Adrenal gland (tissue), 12 donors: ENCODE results near the gene DLG2. TPM values are rescaled to one million over a fixed set of nuclear protein-coding genes. Genes with fewer than 3 reads are reported as not detected.

Experiments used
- DNase-seq, 7 donors: peaks; one replicate each; pipeline ENCODE4 v3.0.0-alpha.2; 2019 to 2020
- H3K27ac ChIP-seq, 5 donors: fragments of 200-600 bp; sonication (generic) in 4 of 5; 1 replicate in 3 of 5; 2 replicates in 2 of 5; pipeline versions ENCODE4 v1.5.1 to v1.8.0; 2016 to 2020; ENCODE audit warnings: mild to moderate bottlenecking in 1 of 5
- H3K27me3 ChIP-seq: fragments of 200-600 bp; 2 replicates; pipeline ENCODE4 v1.8.0; 2021
- H3K36me3 ChIP-seq, 2 donors: fragments of 200-600 bp; replicated peaks in 1 of 2; 1 replicate in 1 of 2; 2 replicates in 1 of 2; pipeline versions ENCODE4 v1.5.1 to v1.8.0; 2018 to 2022
- H3K4me1 ChIP-seq, 2 donors: fragments of 200-600 bp; replicated peaks in 1 of 2; 1 replicate in 1 of 2; 2 replicates in 1 of 2; pipeline versions ENCODE4 v1.5.1 to v1.8.0; 2018 to 2021
- H3K4me3 ChIP-seq, 4 donors: fragments of 200-600 bp; sonication (generic) in 3 of 4; one replicate each; pipeline ENCODE4 v1.5.1; 2016 to 2018
- H3K9me3 ChIP-seq, 3 donors: fragments of 200-600 bp; sonication (generic) in 1 of 3; replicated peaks in 1 of 3; 1 replicate in 2 of 3; 2 replicates in 1 of 3; pipeline versions ENCODE4 v1.5.1 to v1.8.0; 2016 to 2021
- CTCF ChIP-seq, 6 experiments: fragments of 450-650 bp in 4 of 6; fragments of 200-600 bp in 2 of 6; sonication (generic) in 1 of 6; IDR thresholded peaks; 1 replicate in 5 of 6; 2 replicates in 1 of 6; pipeline versions ENCODE4 v1.5.1 to v1.8.0; 2016 to 2021; ENCODE audit warnings: antibody characterized with exemption in 6 of 6, mild to moderate bottlenecking in 2 of 6, moderate library complexity in 1 of 6
- POLR2A ChIP-seq, 2 donors: fragments of 450-650 bp; IDR thresholded peaks; one replicate each; pipeline ENCODE4 v1.6.1; 2017; ENCODE audit warnings: antibody characterized with exemption in 2 of 2, mild to moderate bottlenecking in 2 of 2, moderate library complexity in 1 of 2
- WGBS, 4 donors: extraction: QIAGEN DNeasy Blood & Tissue Kit in 2 of 4; methylation state at CpG; one replicate each; pipeline versions ENCODE4 v1.1.5 to v1.1.7; 2013 to 2017; 5-methylcytosine and 5-hydroxymethylcytosine counted together
- intact Hi-C, 2 donors: fragments of 100-400 bp; cut with DNase I; formaldehyde crosslinking; loops; one replicate each; pipeline versions ENCODE4 v1.14.1 to v1.15.0; 2022 to 2023
- polyA plus RNA-seq, 3 donors: library from polyadenylated mRNA; stranded (reverse); fragments of 200-250 nt in 2 of 3; fragments of 350-450 nt in 1 of 3; fragmentation: Illumina TruSeq in 1 of 3; extraction: RNeasy Lipid Tissue Mini Kit (QIAGEN cat#74804) in 1 of 3; gene quantifications; one replicate each; pipeline ENCODE4 v1.2.3, GENCODE V29; 2013 to 2014
- total RNA-seq, 9 donors: library from RNA; depleted of rRNA in 4 of 9; stranded (reverse); fragments of >200 nt in 4 of 9; fragments of 120-200 nt in 1 of 9; fragmentation: NEBNext Ultra II Directional in 1 of 9; extraction: Animal tissue kit (Norgen Biotek cat#: 25700) in 1 of 9; gene quantifications; one replicate each; pipeline versions ENCODE4 v1.1.0 to v1.2.4, GENCODE V29; 2013 to 2023
- donor health status: healthy with polysubstance abuse.
- donor health status: Bipolar disorder and iron deficiency.
- donor health status: DM: yes; HTN: yes; CAD: no.
- donor health status: DM: no; HTN: no; CAD: no.
- donor health status: DM: no; HTN: no; CAD: no.
- donor health status: DM: yes; HTN: yes; CAD: no.

Gene DLG2
- total and polyA plus RNA-seq, 12 donors = 8.3 to 101 (median 37.5) TPM

- intact Hi-C loops = no loop called here
These were observed 1949.4 kb downstream of the DLG2 start for GRCh38 chr11:83677730-83678129.

DNA sequence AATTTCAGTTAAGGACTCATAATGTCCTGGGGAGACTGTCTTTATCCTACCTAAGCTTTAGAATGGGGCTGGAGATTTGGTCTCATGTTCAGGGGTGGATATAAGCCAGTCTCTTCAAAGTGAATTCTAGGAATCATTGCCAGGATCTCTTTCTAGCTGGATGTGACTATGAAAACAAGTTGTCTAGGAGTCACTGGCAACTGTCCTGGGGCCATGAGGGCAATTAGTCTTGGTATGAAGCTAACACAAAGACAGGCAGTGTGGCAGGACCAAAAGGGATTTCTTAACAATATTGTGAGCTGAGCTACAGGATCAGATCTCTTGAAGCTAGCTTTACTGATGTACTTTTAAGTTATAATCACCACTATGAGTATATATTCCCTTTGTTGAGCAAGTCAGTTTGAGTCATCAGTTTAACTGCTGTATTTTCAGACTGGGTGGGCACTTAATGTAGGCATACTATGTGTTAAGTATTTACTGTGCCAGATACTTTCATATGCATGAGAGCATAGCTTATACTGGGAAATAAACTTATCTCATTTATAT is 1951.0 kb downstream of the DLG2 start:
- H3K4me3 ChIP-seq = no peak overlapping the region
- intact Hi-C loops = no loop called here
- DNase-seq = no peak
- H3K27me3 ChIP-seq = no peaks in the 10 kb centered on the region
- H3K27ac ChIP-seq = no peak overlapping the region
- TF ChIP-seq CTCF (IDR thresholded peaks at IDR 0.05) = no peak
- no peak for TF ChIP-seq POLR2A (IDR thresholded peaks at IDR 0.05)
- H3K36me3 ChIP-seq = no peaks in the 10 kb centered on the region
- no peaks in the 10 kb centered on the region for H3K9me3 ChIP-seq
- no peaks in the 10 kb centered on the region for H3K4me1 ChIP-seq

More at GRCh38 chr11:83677730-83678129, 1949.4 kb downstream of the DLG2 start:
- no peaks in the 10 kb centered on the region for H3K4me1 ChIP-seq
- H3K4me3 ChIP-seq = no peak overlapping the region
- H3K9me3 ChIP-seq = no peaks in the 10 kb centered on the region
- no peak overlapping the region for H3K27ac ChIP-seq
- WGBS, 4 donors = 91 to 100% (median 98%) methylated on average over 1 of the region's 1 CpG
- TF ChIP-seq POLR2A (IDR thresholded peaks at IDR 0.05) = no peak
- no peak for TF ChIP-seq CTCF (IDR thresholded peaks at IDR 0.05)
- no peaks in the 10 kb centered on the region for H3K36me3 ChIP-seq
- no peaks in the 10 kb centered on the region for H3K27me3 ChIP-seq
- no peak for DNase-seq

- 86 to 100% (median 90%) methylated on average over 1 of the region's 1 CpG for WGBS, 4 donors
- intact Hi-C loops = no loop called here
- Histone ChIP-seq H3K27me3 (no peaks in the 10 kb centered on the region), H3K9me3 (no peaks in the 10 kb centered on the region), H3K36me3 (no peaks in the 10 kb centered on the region), H3K4me1 (no peaks in the 10 kb centered on the region), H3K4me3 (no peak overlapping the region), H3K27ac (no peak overlapping the region)
- no peak for TF ChIP-seq CTCF (IDR thresholded peaks at IDR 0.05)
- no peak for TF ChIP-seq POLR2A (IDR thresholded peaks at IDR 0.05)
- DNase-seq = no peak
These were observed 1952.8 kb downstream of the DLG2 start for GRCh38 chr11:83674102-83674896.

DNA sequence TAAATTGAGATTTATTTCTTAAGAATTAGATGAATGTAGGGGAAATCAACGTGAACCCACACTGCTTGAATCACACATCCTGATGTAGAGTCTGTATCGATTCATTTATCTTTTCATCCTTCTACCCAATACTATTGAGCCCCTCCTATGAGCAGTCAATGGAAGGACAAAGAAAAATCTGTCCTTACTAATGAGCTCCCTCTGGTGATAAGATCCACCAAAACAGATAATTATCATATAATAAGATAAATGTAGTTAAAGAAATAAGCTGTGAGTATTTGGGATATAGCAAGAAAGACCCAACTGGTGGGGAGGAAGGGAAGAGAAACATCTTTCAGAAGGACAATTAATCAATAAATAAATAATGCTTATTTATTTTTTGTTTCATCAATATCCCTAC is 1955.9 kb downstream of the DLG2 start:
- no peak overlapping the region for H3K4me3 ChIP-seq
- TF ChIP-seq POLR2A (IDR thresholded peaks at IDR 0.05) = no peak
- no peak for TF ChIP-seq CTCF (IDR thresholded peaks at IDR 0.05)
- H3K4me1 ChIP-seq = no peaks in the 10 kb centered on the region
- no peaks in the 10 kb centered on the region for H3K27me3 ChIP-seq
- no peaks in the 10 kb centered on the region for H3K36me3 ChIP-seq
- no peak for DNase-seq
- no peaks in the 10 kb centered on the region for H3K9me3 ChIP-seq
- WGBS, 4 donors = 76 to 89% (median 80%) methylated on average over 2 of the region's 2 CpGs
- intact Hi-C loops = no loop called here
- H3K27ac ChIP-seq = no peak overlapping the region
